GM19438 (cell line): ENCODE data around the gene FERMT1.
"Not testable (repeated sequence)": the region's sequence is repeated elsewhere in the genome, so short reads cannot be mapped to it uniquely, and the experiment has no call there.

ENCODE experiments used
- ATAC-seq: cut with Tn5 transposase; IDR thresholded peaks from one replicate; pipeline ENCODE4 v1.9.1; 2021; ENCODE audit warnings: low read depth; ENCODE audit not compliant: unreplicated experiment

The FERMT1 gene

DNA sequence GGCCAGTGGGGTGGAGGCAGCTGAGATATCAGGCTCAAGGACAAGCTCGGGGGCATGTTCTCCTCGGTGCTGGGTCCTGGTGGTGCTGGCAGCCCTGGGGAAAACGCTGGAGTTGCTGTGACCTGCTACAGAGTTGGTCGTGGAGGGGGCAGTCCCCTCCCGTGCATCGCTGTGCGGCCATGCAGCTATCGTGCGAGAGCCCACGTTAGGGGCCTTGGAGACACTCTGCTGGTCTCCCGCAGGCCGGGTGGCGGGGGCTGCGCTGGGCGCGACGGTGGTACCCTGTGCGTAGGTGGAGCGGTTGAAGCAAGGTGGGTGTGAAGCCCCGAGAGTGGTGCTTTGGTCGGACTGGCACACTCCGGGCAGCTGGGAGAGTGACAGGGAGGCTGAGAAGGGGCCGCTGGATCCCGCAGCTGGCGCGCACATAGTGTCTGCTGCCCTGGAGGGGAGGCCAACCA lies 81.0 kb downstream of the FERMT1 start:
- ATAC-seq, result no peak

DNA sequence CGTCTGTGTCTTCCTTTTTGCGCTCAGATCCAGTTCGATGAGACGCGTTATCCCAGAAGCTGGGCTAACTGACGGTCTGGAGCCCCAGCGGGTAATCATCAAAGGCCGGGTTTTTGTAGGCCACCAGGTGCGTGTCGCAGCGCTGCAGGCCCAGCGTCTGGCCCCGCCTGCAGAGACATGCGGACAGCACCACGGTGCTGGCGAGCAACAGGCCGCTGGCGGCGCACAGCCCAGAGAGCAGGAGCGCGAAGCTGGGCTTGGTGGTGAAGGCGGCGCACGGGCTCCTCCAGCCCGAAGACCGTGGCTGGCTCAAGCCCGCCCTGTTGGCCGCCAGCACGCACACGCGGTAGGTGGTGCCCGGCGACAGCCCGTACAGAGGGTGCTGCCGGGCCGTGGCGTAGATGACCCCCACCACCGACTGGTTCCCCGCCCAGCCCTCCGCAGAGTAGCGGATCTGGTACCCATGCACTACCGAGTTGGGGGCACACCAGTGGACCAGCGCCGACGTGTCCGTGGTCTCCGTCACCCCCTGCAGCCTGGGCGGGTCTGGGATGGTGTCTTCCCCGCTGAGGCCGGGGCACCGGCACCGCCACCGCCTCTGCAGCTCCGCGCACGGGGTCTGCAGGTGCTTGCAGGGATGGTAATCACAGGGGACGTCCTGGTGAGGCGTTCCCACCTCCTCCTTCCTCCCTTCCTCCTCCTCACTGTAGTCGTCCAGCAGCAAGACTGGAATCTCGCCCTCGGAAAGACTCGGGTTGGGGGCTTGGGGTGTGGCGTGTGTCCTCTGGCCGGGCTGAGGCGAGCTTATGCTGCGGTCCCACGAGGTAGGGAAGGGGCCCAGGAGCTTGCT lies 81.6 kb downstream of the FERMT1 start:
- no peak for ATAC-seq

DNA sequence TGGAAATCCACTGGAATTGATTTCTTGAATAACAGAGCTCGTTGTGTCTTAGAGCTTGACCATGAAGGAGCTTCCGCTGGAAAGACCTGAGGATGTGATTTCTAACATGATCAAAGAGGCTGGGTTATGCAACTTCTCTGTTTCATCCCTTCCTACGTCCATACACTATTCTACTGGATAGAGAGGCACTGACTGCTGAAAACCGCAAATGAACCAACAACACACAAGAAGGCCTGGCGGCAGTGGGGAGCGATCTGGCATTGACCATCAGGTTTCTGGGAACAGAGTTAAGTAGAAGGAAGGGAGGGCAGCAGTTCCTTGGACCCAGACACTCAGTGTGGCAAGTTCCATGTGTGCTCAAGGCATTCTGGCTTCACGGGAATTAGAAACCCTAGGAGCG lies 82.3 kb downstream of the FERMT1 start:
- no peak for ATAC-seq

DNA sequence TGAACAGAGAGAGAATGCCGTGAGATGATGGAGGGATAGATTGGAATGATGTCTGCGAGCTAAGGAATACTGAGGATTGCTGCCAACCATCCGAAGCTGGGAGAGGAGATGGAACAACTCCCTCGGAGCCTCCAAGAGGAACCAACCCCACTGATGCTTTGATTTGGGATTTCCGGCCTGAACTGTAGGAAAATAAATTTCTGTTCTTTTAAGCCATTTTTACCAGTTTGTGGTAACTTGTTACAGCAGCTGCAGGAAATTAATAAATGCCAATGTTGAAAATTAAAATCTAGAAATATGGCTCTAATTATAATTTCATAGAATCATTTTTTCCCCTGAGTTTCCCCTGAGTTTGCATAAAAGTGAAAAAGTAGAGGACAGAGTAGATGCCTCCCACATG lies 83.1 kb downstream of the FERMT1 start:
- ATAC-seq, result no peak

DNA sequence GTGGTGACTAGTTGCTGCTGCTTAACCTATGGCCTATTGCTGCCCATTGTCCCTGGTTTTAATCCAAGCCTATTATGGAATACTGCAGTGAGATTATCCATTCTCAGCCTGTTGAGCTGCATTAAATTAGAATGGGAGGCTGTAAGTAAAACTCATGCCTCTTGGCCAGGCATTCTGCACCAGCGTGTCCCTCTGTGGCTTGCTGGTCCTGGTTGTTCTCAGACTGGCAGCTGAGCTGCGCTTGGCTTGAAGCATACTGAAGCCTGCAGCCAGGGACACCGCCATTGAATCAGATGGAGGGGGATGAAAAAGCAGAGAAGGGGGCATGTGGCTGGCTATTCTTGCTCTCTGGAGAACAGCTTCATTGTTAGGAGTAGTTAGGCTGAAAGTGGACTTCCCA lies 84.6 kb downstream of the FERMT1 start:
- ATAC-seq, result no peak

DNA sequence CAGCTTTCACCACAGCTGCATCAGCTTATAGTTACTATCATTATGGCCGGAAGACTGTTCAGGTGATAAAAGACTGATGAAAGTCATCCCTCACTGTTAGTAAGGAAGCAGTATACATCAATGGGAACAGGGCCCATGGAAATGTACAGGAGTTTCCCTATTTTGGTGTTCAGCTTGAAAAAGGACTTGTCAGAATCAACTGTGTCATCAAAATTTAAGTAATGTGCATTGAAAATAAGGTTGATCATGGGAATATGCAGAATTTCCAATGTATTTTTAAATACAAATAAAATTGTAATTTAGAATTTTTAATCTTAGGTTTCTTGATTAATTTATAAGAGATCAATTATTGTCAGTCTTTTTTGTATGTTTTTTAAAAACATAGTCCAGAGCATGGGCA lies 85.7 kb downstream of the FERMT1 start:
- no peak for ATAC-seq

DNA sequence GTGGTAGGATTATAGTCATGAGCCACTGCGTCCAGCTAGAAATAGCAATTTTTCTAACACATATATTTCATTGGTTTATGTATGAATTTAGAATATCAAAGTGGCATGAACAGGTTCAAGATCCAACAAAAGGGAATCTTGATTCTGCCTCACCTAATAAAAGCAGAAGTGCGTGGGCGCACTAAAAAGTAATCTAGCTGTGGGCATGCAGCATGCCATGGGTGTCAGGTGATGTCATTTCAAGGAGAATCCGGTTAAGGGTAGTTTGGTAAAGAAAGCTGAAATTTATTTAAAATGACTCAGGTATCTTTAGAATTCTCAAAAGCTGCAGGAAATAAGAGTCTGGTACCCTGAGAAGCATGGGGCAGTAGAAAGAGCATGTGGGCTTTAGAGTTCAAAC lies 86.6 kb downstream of the FERMT1 start:
- ATAC-seq, result no peak

DNA sequence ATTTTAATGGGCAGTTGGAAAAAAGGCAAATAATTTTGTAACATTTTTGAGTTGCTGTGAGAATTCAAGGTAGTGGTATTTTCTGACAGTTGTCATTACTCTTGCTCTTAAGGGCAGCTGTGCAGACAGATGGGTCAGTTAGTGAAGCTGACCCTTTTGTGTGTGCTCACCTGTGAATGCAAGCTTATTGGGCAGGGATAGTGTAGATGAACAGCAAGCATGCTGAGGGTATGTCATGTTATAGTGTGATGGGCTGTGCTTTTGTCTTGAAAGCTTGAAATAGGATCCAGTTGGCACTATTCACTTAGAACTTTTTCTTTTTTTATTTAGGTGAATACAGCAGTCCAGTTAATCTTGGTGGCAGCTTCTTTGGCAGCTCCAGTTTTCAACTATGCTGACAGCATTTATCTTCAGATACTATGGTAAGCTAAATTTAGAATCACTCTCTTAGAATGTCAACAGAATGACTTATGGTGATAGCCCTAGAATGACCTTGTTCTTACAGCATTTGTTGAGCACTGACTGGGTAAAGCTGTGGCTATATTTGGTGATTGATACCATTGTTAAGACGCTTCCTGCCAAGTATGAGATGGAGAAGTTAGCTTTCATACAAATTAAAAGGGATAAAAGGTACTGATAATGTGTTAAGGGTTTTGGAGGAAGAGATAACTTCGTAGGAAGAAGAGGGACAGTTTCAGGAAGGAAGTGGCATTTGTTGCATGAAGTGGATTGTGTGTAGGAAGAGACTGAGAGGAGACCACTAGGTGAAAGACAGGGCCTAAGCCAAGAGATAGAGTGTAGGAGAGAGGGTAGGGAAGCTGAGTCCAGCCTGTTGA lies 88.5 kb downstream of the FERMT1 start:
- no peak for ATAC-seq

DNA sequence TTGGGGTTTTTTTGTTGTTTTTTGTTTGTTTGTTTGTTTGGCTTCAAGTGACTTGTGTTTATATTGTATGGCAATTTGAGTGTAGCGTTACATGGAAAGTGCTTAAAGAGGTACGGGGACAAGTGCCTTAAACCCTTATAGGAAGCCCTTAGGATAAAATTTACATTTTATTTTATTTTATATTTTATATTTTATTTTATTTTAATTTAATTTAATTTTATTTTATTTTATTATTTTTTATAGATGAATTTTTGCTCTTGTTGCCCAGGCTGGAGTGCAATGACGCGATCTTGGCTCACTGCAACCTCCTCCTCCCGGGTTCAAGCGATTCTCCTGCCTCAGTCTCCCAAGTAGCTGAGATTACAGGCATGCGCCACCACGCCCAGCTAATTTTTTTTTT lies 89.9 kb downstream of the FERMT1 start:
- not testable (repeated sequence) for ATAC-seq

DNA sequence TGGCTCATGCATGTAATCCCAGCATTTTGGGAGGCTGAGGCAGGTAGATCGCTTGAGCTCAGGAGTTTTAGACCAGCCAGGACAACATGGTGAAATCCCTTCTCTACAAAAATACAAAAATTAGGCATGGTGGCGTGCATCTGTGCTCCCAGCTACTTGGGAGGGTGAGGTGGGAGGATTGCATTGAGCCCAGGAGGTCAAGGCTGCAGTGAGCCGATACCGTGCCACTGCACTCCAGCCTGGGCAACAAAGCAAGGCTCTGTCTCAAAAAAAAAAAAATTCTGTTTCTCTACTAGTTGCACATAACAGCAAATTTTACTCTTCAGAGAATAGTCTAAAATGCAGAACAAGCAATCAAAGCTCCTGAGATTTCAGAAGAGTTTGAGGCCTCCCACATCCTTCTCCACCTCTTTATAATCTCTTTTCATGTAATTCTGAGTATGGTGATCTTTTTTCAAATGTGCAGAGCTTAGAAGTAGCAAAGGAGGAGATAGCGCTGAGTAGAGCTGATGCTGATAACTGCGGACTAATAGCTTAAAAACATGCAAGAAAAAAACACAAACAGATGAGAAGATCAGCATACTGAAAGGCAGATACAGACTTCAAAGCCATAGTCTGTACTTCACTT lies 92.3 kb downstream of the FERMT1 start:
- ATAC-seq, result no peak

DNA sequence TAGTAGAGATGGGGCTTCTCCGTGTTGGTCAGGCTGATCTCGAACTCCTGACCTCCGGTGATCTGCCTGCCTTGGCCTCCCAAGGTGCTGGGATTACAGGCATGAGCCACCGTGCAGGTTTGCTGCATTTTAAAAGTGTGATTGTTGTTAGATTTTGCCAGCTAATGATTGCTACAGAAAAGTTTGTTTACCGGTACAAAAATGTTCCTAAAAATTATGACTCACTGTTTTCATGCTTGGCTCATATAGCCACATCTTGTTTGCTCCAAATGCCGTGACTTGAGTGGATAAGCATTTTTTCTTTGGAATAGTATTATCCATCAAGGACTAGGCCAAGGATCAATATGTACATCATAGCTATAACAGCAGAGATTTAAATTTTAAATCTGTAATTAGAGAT lies 93.3 kb downstream of the FERMT1 start:
- ATAC-seq, result no peak

DNA sequence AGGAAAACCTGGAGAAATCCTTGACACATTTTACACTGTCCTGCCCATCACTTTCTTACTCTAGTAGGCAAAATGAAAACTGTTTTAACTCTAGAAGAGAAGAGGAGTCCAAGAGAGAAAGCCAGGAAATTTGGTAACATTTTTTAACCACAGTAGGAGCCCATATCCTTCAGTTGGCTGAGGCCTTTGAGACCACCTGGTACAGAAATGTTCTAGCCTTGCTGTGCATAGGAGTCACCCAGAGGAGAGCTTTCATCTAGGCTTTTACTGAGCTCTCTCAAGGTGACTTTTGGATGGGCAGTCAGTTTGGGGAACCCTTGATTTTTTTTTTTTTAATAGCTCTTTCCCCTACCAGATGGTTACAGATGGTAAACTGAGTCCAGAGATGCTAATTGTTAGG lies 94.0 kb downstream of the FERMT1 start:
- no peak for ATAC-seq

DNA sequence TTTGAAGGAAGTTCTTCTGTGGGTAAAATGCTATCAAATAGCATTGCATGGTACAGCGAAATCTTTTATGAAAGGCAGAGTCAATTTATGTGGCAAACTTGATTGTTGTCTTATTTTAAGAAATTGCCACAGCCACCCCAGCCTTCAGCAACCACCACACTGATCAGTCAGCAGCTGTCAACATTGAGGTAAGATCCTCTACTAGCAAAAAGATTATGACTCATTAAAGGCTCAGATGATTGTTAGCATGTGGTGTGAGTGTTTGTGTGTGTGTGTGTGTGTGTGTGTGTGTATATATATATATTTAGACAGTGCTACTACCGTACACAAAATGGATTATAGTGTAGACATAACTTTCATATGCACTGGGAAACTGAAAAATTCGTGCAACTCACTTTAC lies 96.8 kb downstream of the FERMT1 start:
- no peak for ATAC-seq
